B cell (primary cell): ENCODE results near the gene EIPR1. TPM values are rescaled to one million over a fixed set of nuclear protein-coding genes. Genes with fewer than 3 reads are reported as not detected.

ENCODE experiments used
- ATAC-seq: fragments of 200-7000 bp; cut with Tn5 transposase; one replicate; pipeline ENCODE4 v1.10.0; 2021; ENCODE audit warnings: low read depth, mild to moderate bottlenecking, moderate number of reproducible peaks, moderate library complexity
- CTCF ChIA-PET: fragments of 350-600 bp; sonication (Branson Sonifier 250); formaldehyde crosslinking; loops from one replicate; lab custom pipeline; 2021; ENCODE audit warnings: antibody characterized with exemption, inconsistent platforms; lab: Charles Lee
- POLR2A ChIA-PET: fragments of 350-600 bp; sonication (Branson Sonifier 250); formaldehyde crosslinking; loops from one replicate; lab custom pipeline; 2021; ENCODE audit warnings: antibody characterized with exemption; lab: Charles Lee
- DNase-seq: peaks from one replicate; pipeline ENCODE4 v3.0.0; 2013
- H2AFZ ChIP-seq: 2 replicates; pipeline ENCODE4 v1.6.1; 2012; ENCODE audit warnings: mild to moderate bottlenecking, low read depth, low read length; ENCODE audit not compliant: insufficient read depth, poor library complexity, severe bottlenecking
- H3K27ac ChIP-seq, 2 donors: 1 replicate in 1 of 2; 2 replicates in 1 of 2; pipeline ENCODE4 v1.5.1; 2012 to 2013; ENCODE audit warnings: low read length in 2 of 2, mild to moderate bottlenecking in 2 of 2, moderate library complexity in 1 of 2
- H3K27me3 ChIP-seq, 4 experiments: fragments of 200-600 bp in 1 of 4; sonication (generic) in 1 of 4; replicated peaks in 1 of 4; 1 replicate in 2 of 4; 2 replicates in 2 of 4; pipeline versions ENCODE4 v1.6.1 to v1.7.0; 2013 to 2016; ENCODE audit warnings: low read length in 3 of 4, mild to moderate bottlenecking in 2 of 4, mixed read lengths in 1 of 4, moderate library complexity in 1 of 4; ENCODE audit not compliant: insufficient read depth in 4 of 4, control insufficient read depth in 3 of 4; ENCODE audit errors: control extremely low read depth in 1 of 4
- H3K36me3 ChIP-seq, 2 experiments: replicated peaks in 1 of 2; 1 replicate in 1 of 2; 2 replicates in 1 of 2; pipeline versions ENCODE4 v1.6.1 to v1.7.1; 2013; ENCODE audit warnings: low read length in 1 of 2; ENCODE audit not compliant: insufficient read depth in 2 of 2, control insufficient read depth in 1 of 2; ENCODE audit errors: control extremely low read depth in 1 of 2, extremely low read depth in 1 of 2
- H3K4me1 ChIP-seq, 2 donors: fragments of 200-600 bp in 1 of 2; sonication (generic) in 1 of 2; 1 replicate in 1 of 2; 2 replicates in 1 of 2; pipeline versions ENCODE4 v1.5.1 to v1.6.1; 2013 to 2017; ENCODE audit warnings: low read length in 2 of 2; ENCODE audit not compliant: control insufficient read depth in 2 of 2, insufficient read depth in 2 of 2
- H3K4me2 ChIP-seq: replicated peaks from 2 replicates; pipeline ENCODE3; 2012; ENCODE audit warnings: mild to moderate bottlenecking, low read depth, low read length; ENCODE audit not compliant: poor library complexity, severe bottlenecking
- H3K4me3 ChIP-seq, 5 experiments: fragments of 200-600 bp in 1 of 5; sonication (generic) in 1 of 5; 1 replicate in 3 of 5; 2 replicates in 2 of 5; pipeline versions ENCODE4 v1.5.1 to v1.7.0; 2011 to 2016; ENCODE audit warnings: low read length in 4 of 5, mild to moderate bottlenecking in 4 of 5, low read depth in 2 of 5, control low read depth in 1 of 5, moderate library complexity in 1 of 5; ENCODE audit not compliant: insufficient read depth in 1 of 5; ENCODE audit errors: control extremely low read depth in 1 of 5, extremely low read depth in 1 of 5
- H3K79me2 ChIP-seq: fragments of 200-600 bp; sonication (generic); one replicate; pipeline ENCODE4 v1.6.0; 2016; ENCODE audit warnings: low read length; ENCODE audit not compliant: control insufficient read depth, insufficient read depth
- H3K9ac ChIP-seq: fragments of 200-600 bp; sonication (generic); 2 replicates; pipeline ENCODE4 v1.6.1; 2017; ENCODE audit warnings: mild to moderate bottlenecking, low read length, moderate library complexity
- H3K9me3 ChIP-seq, 3 donors: one replicate each; pipeline versions ENCODE4 v1.6.1 to v1.7.1; 2013; ENCODE audit warnings: low read length in 2 of 3; ENCODE audit not compliant: control insufficient read depth in 2 of 3, insufficient read depth in 1 of 3; ENCODE audit errors: control extremely low read depth in 1 of 3
- H4K20me1 ChIP-seq: 2 replicates; pipeline ENCODE4 v1.6.0; 2012; ENCODE audit warnings: mild to moderate bottlenecking, low read length; ENCODE audit not compliant: insufficient read depth, control insufficient read depth, poor library complexity, severe bottlenecking
- H3K27ac Mint-ChIP-seq: one replicate; pipeline ENCODE4 v1.8.0; 2021; ENCODE audit warnings: mixed read lengths
- H3K27me3 Mint-ChIP-seq: one replicate; pipeline ENCODE4 v1.8.0; 2021; ENCODE audit warnings: mixed read lengths
- H3K4me1 Mint-ChIP-seq: one replicate; pipeline ENCODE4 v1.8.0; 2021; ENCODE audit warnings: mixed read lengths
- H3K4me3 Mint-ChIP-seq: one replicate; pipeline ENCODE4 v1.8.0; 2021; ENCODE audit warnings: mixed read lengths
- H3K9me3 Mint-ChIP-seq: one replicate; pipeline ENCODE4 v1.8.0; 2022; ENCODE audit warnings: mixed read lengths; ENCODE audit not compliant: insufficient read depth
- CTCF ChIP-seq: fragments of 200-600 bp; IDR thresholded peaks from one replicate; pipeline ENCODE4 v1.8.0; 2022; ENCODE audit warnings: antibody characterized with exemption, mild to moderate bottlenecking
- EZH2 ChIP-seq: IDR thresholded peaks from 2 replicates; pipeline ENCODE4 v1.6.1; 2012; ENCODE audit warnings: borderline replicate concordance, low read depth, mild to moderate bottlenecking, moderate library complexity, low read length; ENCODE audit not compliant: insufficient read depth, poor library complexity, severe bottlenecking
- WGBS: methylation state at CpG from one replicate; pipeline ENCODE4 v1.1.5; 2013; ENCODE audit warnings: missing lambda C conversion rate; ENCODE audit not compliant: insufficient coverage; 5-methylcytosine and 5-hydroxymethylcytosine counted together
- intact Hi-C: fragments of 100-400 bp; cut with micrococcal nuclease; formaldehyde crosslinking; loops from one replicate; pipeline ENCODE4 v1.10.0; 2022
- polyA plus RNA-seq: library from polyadenylated mRNA; depleted of rRNA; stranded (reverse); fragments of >200 nt; gene quantifications from 2 replicates; pipeline ENCODE4 v1.2.3, GENCODE V29; 2012
- total RNA-seq, 2 donors: library from RNA; stranded (reverse); fragments of 120-200 nt in 1 of 2; gene quantifications; 1 replicate in 1 of 2; 2 replicates in 1 of 2; pipeline versions ENCODE4 v1.2.3 to v1.2.4, GENCODE V29; 2013 to 2022

Gene EIPR1
- total and polyA plus RNA-seq, 2 donors (not counting 1 experiment from before 2014, with no cell fraction given) = 31.8 to 37.0 TPM

- Mint-ChIP-seq H3K9me3 (no peaks in the 10 kb centered on the region), H3K4me3 (no peak overlapping the region), H3K4me1 (peaks cover 2% of the 10 kb centered on the region), H3K27ac (no peak overlapping the region), H3K27me3 (no peaks in the 10 kb centered on the region)
- Histone ChIP-seq H3K79me2 (peaks cover 6% of the 10 kb centered on the region), H3K36me3 (peaks cover 0 to 71% of the 10 kb centered on the region in 2 experiments), H3K27me3 (no peaks in the 10 kb centered on the region), H3K9me3 (no peaks in the 10 kb centered on the region), H3K27ac (no peak overlapping the region), H3K4me2 (no peak overlapping the region), H2AFZ (no peak overlapping the region), H3K4me3 (no peak overlapping the region), H3K9ac (no peak overlapping the region), H3K4me1 (no peaks in the 10 kb centered on the region), H4K20me1 (peaks cover 15% of the 10 kb centered on the region)
- WGBS = 92% methylated on average over 4 of the region's 6 CpGs
- intact Hi-C loops = no loop called here
- ChIA-PET CTCF (interaction anchor here (6.7 kb wide), 1 partner anchor 225 kb away, joined by 91 read pairs; no protein-coding TSS in a partner anchor), POLR2A (no interaction called here)
- ATAC-seq (no peak), DNase-seq (no peak)
- TF ChIP-seq EZH2 = no peak
- TF ChIP-seq CTCF = no peak
Measured at GRCh38 chr2:3427272-3427671, 49.7 kb upstream of the EIPR1 start.

GRCh38 chr2:3426615-3427014, 49.0 kb upstream of the EIPR1 start:
- Histone ChIP-seq H3K79me2 (peaks cover 6% of the 10 kb centered on the region), H3K27ac (no peak overlapping the region), H3K4me2 (no peak overlapping the region), H3K36me3 (peaks cover 0 to 77% of the 10 kb centered on the region in 2 experiments), H3K9ac (no peak overlapping the region), H4K20me1 (peaks cover 15% of the 10 kb centered on the region), H2AFZ (no peak overlapping the region), H3K9me3 (no peaks in the 10 kb centered on the region), H3K4me3 (no peak overlapping the region), H3K27me3 (no peaks in the 10 kb centered on the region), H3K4me1 (no peaks in the 10 kb centered on the region)
- ATAC-seq = no peak
- 98% methylated on average over 14 of the region's 14 CpGs for WGBS
- peaks cover 2% of the 10 kb centered on the region for H3K4me1 Mint-ChIP-seq
- no peak overlapping the region for H3K27ac Mint-ChIP-seq
- ChIA-PET POLR2A (no interaction called here), CTCF (interaction anchor here (6.7 kb wide), 1 partner anchor 226 kb away, joined by 91 read pairs; no protein-coding TSS in a partner anchor)
- H3K9me3 Mint-ChIP-seq = no peaks in the 10 kb centered on the region
- intact Hi-C loops = no loop called here
- H3K4me3 Mint-ChIP-seq = no peak overlapping the region
- DNase-seq = no peak
- H3K27me3 Mint-ChIP-seq = no peaks in the 10 kb centered on the region
- TF ChIP-seq CTCF (no peak), EZH2 (no peak)
